Progenitor cell of endocrine pancreas (in vitro differentiated cells): ENCODE data around the gene BOC. TPM values are rescaled to one million over a fixed set of nuclear protein-coding genes. Genes with fewer than 3 reads are reported as not detected.

Source experiments
- DNase-seq: peaks from one replicate; pipeline ENCODE4 v3.0.0; 2021; ENCODE audit warnings: low spot score; ENCODE audit not compliant: unreplicated experiment
- H3K27ac Mint-ChIP-seq: 2 replicates; pipeline ENCODE4 v1.8.0; 2021; ENCODE audit warnings: mild to moderate bottlenecking, moderate library complexity, mixed read lengths
- H3K27me3 Mint-ChIP-seq: 2 replicates; pipeline ENCODE4 v1.8.0; 2021; ENCODE audit warnings: mixed read lengths
- H3K36me3 Mint-ChIP-seq: 2 replicates; pipeline ENCODE4 v1.8.0; 2022; ENCODE audit warnings: mixed read lengths; ENCODE audit not compliant: insufficient read depth
- H3K4me1 Mint-ChIP-seq: 2 replicates; pipeline ENCODE4 v1.8.0; 2021; ENCODE audit warnings: low read depth, mixed read lengths
- H3K4me3 Mint-ChIP-seq: 2 replicates; pipeline ENCODE4 v1.8.0; 2021; ENCODE audit warnings: low read depth, mild to moderate bottlenecking, moderate library complexity, mixed read lengths
- H3K9me3 Mint-ChIP-seq: 2 replicates; pipeline ENCODE4 v1.8.0; 2021; ENCODE audit warnings: low read depth, mixed read lengths
- total RNA-seq: library from RNA; stranded (reverse); gene quantifications from 2 replicates; pipeline ENCODE4 v1.2.1, GENCODE V29; 2021
- TF ChIP-seq, protein P1 (sequence below): fragments of 200-600 bp; sonication (generic); IDR thresholded peaks from one replicate; pipeline ENCODE4 v1.5.0; 2021; ENCODE audit warnings: antibody characterized with exemption, mild to moderate bottlenecking; ENCODE audit not compliant: unreplicated experiment

Gene BOC
- total RNA-seq, 1 donor from 2014 or later = 10.8 TPM

GRCh38 chr3:113232342-113232741 is 21.0 kb downstream of the BOC start:
- H3K27me3 Mint-ChIP-seq = no peaks in the 10 kb centered on the region
- no peak overlapping the region for H3K4me3 Mint-ChIP-seq
- no peak overlapping the region for H3K27ac Mint-ChIP-seq
- no peaks in the 10 kb centered on the region for H3K9me3 Mint-ChIP-seq
- DNase-seq = no peak
- TF ChIP-seq, protein P1, sequence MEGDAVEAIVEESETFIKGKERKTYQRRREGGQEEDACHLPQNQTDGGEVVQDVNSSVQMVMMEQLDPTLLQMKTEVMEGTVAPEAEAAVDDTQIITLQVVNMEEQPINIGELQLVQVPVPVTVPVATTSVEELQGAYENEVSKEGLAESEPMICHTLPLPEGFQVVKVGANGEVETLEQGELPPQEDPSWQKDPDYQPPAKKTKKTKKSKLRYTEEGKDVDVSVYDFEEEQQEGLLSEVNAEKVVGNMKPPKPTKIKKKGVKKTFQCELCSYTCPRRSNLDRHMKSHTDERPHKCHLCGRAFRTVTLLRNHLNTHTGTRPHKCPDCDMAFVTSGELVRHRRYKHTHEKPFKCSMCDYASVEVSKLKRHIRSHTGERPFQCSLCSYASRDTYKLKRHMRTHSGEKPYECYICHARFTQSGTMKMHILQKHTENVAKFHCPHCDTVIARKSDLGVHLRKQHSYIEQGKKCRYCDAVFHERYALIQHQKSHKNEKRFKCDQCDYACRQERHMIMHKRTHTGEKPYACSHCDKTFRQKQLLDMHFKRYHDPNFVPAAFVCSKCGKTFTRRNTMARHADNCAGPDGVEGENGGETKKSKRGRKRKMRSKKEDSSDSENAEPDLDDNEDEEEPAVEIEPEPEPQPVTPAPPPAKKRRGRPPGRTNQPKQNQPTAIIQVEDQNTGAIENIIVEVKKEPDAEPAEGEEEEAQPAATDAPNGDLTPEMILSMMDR = no peak
- H3K36me3 Mint-ChIP-seq = no peaks in the 10 kb centered on the region
- peaks cover 6% of the 10 kb centered on the region for H3K4me1 Mint-ChIP-seq

DNA sequence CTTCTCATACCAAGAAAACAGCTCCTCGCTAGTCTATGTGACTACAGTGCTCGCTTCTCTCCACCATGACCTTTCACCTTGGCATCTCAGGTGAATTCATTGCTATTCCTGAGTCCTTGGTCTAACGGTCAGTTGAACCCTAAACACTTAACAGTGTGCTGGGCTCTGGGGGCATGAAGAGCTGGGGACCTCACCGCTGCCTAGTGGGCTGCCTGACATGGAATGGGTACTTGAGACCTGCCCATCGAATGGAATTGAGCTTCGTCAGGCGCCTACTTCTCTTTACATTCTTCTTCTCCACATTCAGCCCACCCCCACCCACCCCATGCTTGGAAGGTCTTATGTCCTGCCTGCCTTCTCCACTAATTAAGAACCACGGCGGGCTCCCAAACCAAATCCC is 22.1 kb downstream of the BOC start:
- TF ChIP-seq, protein P1 = no peak
- no peak overlapping the region for H3K27ac Mint-ChIP-seq
- H3K4me3 Mint-ChIP-seq = no peak overlapping the region
- H3K36me3 Mint-ChIP-seq = no peaks in the 10 kb centered on the region
- no peaks in the 10 kb centered on the region for H3K27me3 Mint-ChIP-seq
- peaks cover 4% of the 10 kb centered on the region for H3K4me1 Mint-ChIP-seq
- DNase-seq = no peak
- H3K9me3 Mint-ChIP-seq = no peaks in the 10 kb centered on the region

- H3K4me3 Mint-ChIP-seq = no peak overlapping the region
- no peaks in the 10 kb centered on the region for H3K9me3 Mint-ChIP-seq
- no peaks in the 10 kb centered on the region for H3K36me3 Mint-ChIP-seq
- H3K27me3 Mint-ChIP-seq = no peaks in the 10 kb centered on the region
- H3K4me1 Mint-ChIP-seq = peaks cover 4% of the 10 kb centered on the region
- TF ChIP-seq, protein P1 = no peak
- no peak overlapping the region for H3K27ac Mint-ChIP-seq
- no peak for DNase-seq
Observed at GRCh38 chr3:113234028-113234427, 22.7 kb downstream of the BOC start.

GRCh38 chr3:113234688-113235260 is 23.4 kb downstream of the BOC start:
- H3K27me3 Mint-ChIP-seq = no peaks in the 10 kb centered on the region
- H3K36me3 Mint-ChIP-seq = no peaks in the 10 kb centered on the region
- H3K4me3 Mint-ChIP-seq = no peak overlapping the region
- no peak overlapping the region for H3K27ac Mint-ChIP-seq
- H3K4me1 Mint-ChIP-seq = peaks cover 4% of the 10 kb centered on the region
- H3K9me3 Mint-ChIP-seq = no peaks in the 10 kb centered on the region
- DNase-seq = no peak
- TF ChIP-seq, protein P1 = no peak

- Mint-ChIP-seq H3K27me3 (no peaks in the 10 kb centered on the region), H3K4me3 (no peak overlapping the region), H3K27ac (no peak overlapping the region), H3K36me3 (no peaks in the 10 kb centered on the region), H3K9me3 (no peaks in the 10 kb centered on the region), H3K4me1 (peaks cover 18% of the 10 kb centered on the region)
- TF ChIP-seq, protein P1 = no peak
- no peak for DNase-seq
Observed at GRCh38 chr3:113238503-113238902, 27.1 kb downstream of the BOC start.
